Measurements from ENCODE around the gene TNRC18. TPM values are rescaled to one million over a fixed set of nuclear protein-coding genes. Genes with fewer than 3 reads are reported as not detected.
"Not testable (repeated sequence)": the region's sequence is repeated elsewhere in the genome, so short reads cannot be mapped to it uniquely, and the experiment has no call there.

The TNRC18 gene
- total and polyA plus RNA-seq, 2 experiments from 2014 or later = 18.1 to 52.8 TPM

DNA sequence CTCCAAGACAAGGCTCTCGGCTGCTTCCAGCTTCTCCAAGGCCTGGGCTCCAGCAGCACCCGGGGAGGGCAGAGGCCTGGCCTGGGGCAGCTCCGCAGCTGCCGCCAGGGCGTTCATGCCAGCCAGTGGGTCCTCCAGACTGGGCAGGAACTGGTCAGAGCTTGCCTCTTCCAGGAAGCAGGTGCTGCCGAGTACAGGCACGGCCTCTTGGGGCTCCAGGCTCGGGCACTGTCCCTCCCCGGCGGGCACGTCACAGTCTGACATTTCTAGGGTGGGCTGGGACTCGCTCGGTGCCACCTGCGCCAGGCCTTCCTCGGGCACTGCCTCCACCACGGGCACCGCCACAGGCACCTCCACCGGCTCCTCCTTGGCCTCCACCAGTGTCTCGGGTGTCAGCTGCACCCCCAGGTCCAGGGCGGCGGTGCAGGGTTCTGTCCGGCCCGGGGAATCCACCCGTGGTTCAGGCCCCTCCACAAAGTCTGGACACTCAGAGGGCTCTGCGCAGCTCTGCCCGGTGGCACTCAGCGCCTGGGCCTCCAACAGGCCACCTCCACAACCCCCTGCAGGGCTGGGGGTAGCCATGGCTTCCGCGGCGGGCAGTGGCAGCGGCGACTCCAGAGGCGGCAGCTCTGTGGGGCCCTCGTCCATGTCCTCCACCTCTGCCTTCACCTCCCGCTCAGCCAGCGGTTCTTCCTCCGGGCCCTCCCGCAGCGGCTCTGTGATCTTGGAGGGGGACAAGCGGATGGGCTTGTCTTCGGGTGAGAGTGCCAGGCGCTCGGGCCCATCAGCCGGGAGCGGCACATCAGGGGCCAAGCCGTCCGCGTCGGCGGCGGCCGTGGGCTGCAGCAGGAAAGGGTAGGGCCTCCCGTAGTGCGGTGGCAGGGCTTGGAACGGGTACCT lies 52.9 kb downstream of the TNRC18 start:
- 97% methylated on average over 51 of the region's 55 CpGs for WGBS (ENCODE audit: low lambda C conversion rate, missing lambda C conversion rate)
- Histone ChIP-seq H3K9me3 (ENCODE audit: low read depth) (no peaks in the 10 kb centered on the region), H3K27me3 (no peaks in the 10 kb centered on the region), H3K79me2 (peaks cover 91% of the 10 kb centered on the region), H3K27ac (no peak overlapping the region), H4K20me1 (ENCODE audit: insufficient read depth, poor library complexity, severe bottlenecking) (peaks cover 71% of the 10 kb centered on the region), H3K36me3 (replicated peaks; ENCODE audit: insufficient read depth, low read depth) (no peaks in the 10 kb centered on the region), H3K4me2 (no peak overlapping the region), H3K4me3 (no peak overlapping the region), H3K9me2 (replicated peaks; ENCODE audit: insufficient read depth) (no peaks in the 10 kb centered on the region), H3K4me1 (ENCODE audit: insufficient read depth) (no peaks in the 10 kb centered on the region), H2AFZ (no peak overlapping the region)
- DNase-seq (ENCODE audit: low spot score) = no peak
- TF ChIP-seq EZH2phosphoT487 (IDR thresholded peaks at IDR 0.05; ENCODE audit: low read depth, severe bottlenecking, unreplicated experiment) (no peak), EZH2 (IDR thresholded peaks at IDR 0.05; ENCODE audit: borderline replicate concordance) (no peak)

- Histone ChIP-seq H3K79me2 (peaks cover 94% of the 10 kb centered on the region), H3K4me3 (no peak overlapping the region), H3K9me2 (replicated peaks; ENCODE audit: insufficient read depth) (no peaks in the 10 kb centered on the region), H3K27ac (no peak overlapping the region), H4K20me1 (ENCODE audit: insufficient read depth, poor library complexity, severe bottlenecking) (peaks cover 87% of the 10 kb centered on the region), H3K36me3 (replicated peaks; ENCODE audit: insufficient read depth, low read depth) (no peaks in the 10 kb centered on the region), H3K4me1 (ENCODE audit: insufficient read depth) (no peaks in the 10 kb centered on the region), H3K4me2 (no peak overlapping the region), H3K9me3 (ENCODE audit: low read depth) (no peaks in the 10 kb centered on the region), H3K27me3 (no peaks in the 10 kb centered on the region), H2AFZ (no peak overlapping the region)
- TF ChIP-seq EZH2 (IDR thresholded peaks at IDR 0.05; ENCODE audit: borderline replicate concordance) (no peak), EZH2phosphoT487 (IDR thresholded peaks at IDR 0.05; ENCODE audit: low read depth, severe bottlenecking, unreplicated experiment) (no peak)
- TF ChIP-seq, protein P1, sequence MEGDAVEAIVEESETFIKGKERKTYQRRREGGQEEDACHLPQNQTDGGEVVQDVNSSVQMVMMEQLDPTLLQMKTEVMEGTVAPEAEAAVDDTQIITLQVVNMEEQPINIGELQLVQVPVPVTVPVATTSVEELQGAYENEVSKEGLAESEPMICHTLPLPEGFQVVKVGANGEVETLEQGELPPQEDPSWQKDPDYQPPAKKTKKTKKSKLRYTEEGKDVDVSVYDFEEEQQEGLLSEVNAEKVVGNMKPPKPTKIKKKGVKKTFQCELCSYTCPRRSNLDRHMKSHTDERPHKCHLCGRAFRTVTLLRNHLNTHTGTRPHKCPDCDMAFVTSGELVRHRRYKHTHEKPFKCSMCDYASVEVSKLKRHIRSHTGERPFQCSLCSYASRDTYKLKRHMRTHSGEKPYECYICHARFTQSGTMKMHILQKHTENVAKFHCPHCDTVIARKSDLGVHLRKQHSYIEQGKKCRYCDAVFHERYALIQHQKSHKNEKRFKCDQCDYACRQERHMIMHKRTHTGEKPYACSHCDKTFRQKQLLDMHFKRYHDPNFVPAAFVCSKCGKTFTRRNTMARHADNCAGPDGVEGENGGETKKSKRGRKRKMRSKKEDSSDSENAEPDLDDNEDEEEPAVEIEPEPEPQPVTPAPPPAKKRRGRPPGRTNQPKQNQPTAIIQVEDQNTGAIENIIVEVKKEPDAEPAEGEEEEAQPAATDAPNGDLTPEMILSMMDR (IDR thresholded peaks at IDR 0.05; ENCODE audit: poor library complexity) = no peak
- WGBS (ENCODE audit: low lambda C conversion rate, missing lambda C conversion rate) = 90% methylated on average over 9 of the region's 9 CpGs
- DNase-seq (ENCODE audit: low spot score) = no peak
Measured at GRCh38 chr7:5367661-5368060, 56.0 kb downstream of the TNRC18 start.

- not testable (repeated sequence) for H3K4me1 ChIP-seq (ENCODE audit: insufficient read depth); H3K4me3 ChIP-seq; H3K9me2 ChIP-seq (replicated peaks; ENCODE audit: insufficient read depth); H2AFZ ChIP-seq; H3K4me2 ChIP-seq; H3K27me3 ChIP-seq; H3K9me3 ChIP-seq (ENCODE audit: low read depth); H3K36me3 ChIP-seq (replicated peaks; ENCODE audit: insufficient read depth, low read depth); H3K27ac ChIP-seq
- WGBS (ENCODE audit: low lambda C conversion rate, missing lambda C conversion rate) = 87% methylated on average over 11 of the region's 12 CpGs
- DNase-seq (ENCODE audit: low spot score) = peak; percentile 80
- TF ChIP-seq, protein P1 (IDR thresholded peaks at IDR 0.05; ENCODE audit: poor library complexity) = peak; percentile 75
- Histone ChIP-seq H4K20me1 (ENCODE audit: insufficient read depth, poor library complexity, severe bottlenecking) (peaks cover 94% of the 10 kb centered on the region), H3K79me2 (peaks cover 96% of the 10 kb centered on the region)
Measured at GRCh38 chr7:5365976-5366625, 57.5 kb downstream of the TNRC18 start.

DNA sequence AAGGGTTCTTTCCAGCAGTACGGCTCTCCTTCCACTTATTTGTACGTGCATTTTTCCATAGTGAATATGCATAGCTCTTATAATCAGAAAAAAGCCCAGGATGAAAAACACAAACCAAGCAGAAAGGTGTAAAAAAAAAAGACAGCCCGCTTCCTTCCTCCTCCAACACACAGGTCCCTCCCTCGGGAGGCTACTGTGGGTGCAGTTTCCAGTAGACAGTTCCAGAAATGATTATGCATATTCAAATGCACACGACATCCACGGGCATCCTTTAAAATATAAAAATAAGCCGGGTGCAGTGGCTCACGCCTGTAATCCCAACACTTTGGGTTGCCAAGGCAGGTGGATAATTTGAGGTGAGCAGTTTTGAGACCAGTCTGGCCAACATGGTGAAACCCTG lies 59.9 kb downstream of the TNRC18 start:
- peaks cover 86% of the 10 kb centered on the region for H4K20me1 ChIP-seq (ENCODE audit: insufficient read depth, poor library complexity, severe bottlenecking)
- H3K4me1 ChIP-seq (ENCODE audit: insufficient read depth) = no peaks in the 10 kb centered on the region
- no peak overlapping the region for H3K27ac ChIP-seq
- no peaks in the 10 kb centered on the region for H3K9me2 ChIP-seq (replicated peaks; ENCODE audit: insufficient read depth)
- no peak for DNase-seq (ENCODE audit: low spot score)
- no peak overlapping the region for H3K4me2 ChIP-seq
- no peaks in the 10 kb centered on the region for H3K9me3 ChIP-seq (ENCODE audit: low read depth)
- H3K4me3 ChIP-seq = no peak overlapping the region
- no peak overlapping the region for H2AFZ ChIP-seq
- H3K36me3 ChIP-seq (replicated peaks; ENCODE audit: insufficient read depth, low read depth) = no peaks in the 10 kb centered on the region
- TF ChIP-seq EZH2 (IDR thresholded peaks at IDR 0.05; ENCODE audit: borderline replicate concordance) (no peak), EZH2phosphoT487 (IDR thresholded peaks at IDR 0.05; ENCODE audit: low read depth, severe bottlenecking, unreplicated experiment) (no peak)
- TF ChIP-seq, protein P1 (IDR thresholded peaks at IDR 0.05; ENCODE audit: poor library complexity) = no peak
- 93% methylated on average over 8 of the region's 8 CpGs for WGBS (ENCODE audit: low lambda C conversion rate, missing lambda C conversion rate)
- peaks cover 96% of the 10 kb centered on the region for H3K79me2 ChIP-seq
- H3K27me3 ChIP-seq = no peaks in the 10 kb centered on the region
